ENCODE measurements around the gene SLC17A8.

DNA sequence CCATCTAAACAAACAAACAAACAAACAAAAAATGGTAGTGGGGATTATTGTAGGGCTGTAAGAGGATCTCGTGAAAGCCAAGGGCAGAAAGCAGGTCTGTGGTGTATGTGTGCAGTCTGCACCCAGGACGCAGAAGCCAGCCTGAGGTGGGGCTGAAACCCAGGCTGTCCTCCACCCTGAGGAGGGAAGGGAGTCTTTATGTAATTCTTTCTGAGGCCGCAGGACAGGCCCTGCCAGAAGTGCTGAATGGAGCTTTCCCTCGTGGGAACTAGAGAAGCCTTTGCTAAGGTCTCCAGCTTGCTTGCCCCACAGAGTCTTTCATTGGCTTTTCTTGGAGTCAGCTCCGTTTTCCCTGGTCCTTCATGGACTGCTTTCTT, 27.7 kb downstream of the SLC17A8 start:
- no peak for TF ChIP-seq POLR2A (IDR thresholded peaks at IDR 0.05)
- no peak for TF ChIP-seq CTCF (IDR thresholded peaks at IDR 0.05)
